ENCODE measurements around the gene EFNA4. TPM values are rescaled to one million over a fixed set of nuclear protein-coding genes. Genes with fewer than 3 reads are reported as not detected.
A peak's percentile ranks its signal among the peaks of the same experiment; 100 is the strongest.

The EFNA4 gene
- total and polyA plus RNA-seq, 2 of the 8 experiments (the other 6 are each of a cell fraction or from before 2014, with no cell fraction given): 21.9 to 23.9 TPM

GRCh38 chr1:155081472-155082300, 18.1 kb downstream of the EFNA4 start (continued):
- TF ChIP-seq CBX5 (IDR thresholded peaks at IDR 0.05; ENCODE audit: low read depth, low read length) (no peak), MAX (IDR thresholded peaks at IDR 0.05) (peak; percentile 84), EP300 (IDR thresholded peaks at IDR 0.05; ENCODE audit: borderline replicate concordance in 1 of 2, low read depth in 2 of 2, low read length in 2 of 2) (no peak), CTBP2 (IDR thresholded peaks at IDR 0.05; ENCODE audit: borderline replicate concordance, insufficient read depth, insufficient read length, low read length) (no peak), ATF3 (IDR thresholded peaks at IDR 0.05; ENCODE audit: insufficient read depth, low read depth, low read length) (no peak), NRF1 (IDR thresholded peaks at IDR 0.05; ENCODE audit: low read depth, low read length) (no peak), GABPA (IDR thresholded peaks at IDR 0.05; ENCODE audit: borderline replicate concordance, insufficient read depth, low read length) (no peak), SP2 (IDR thresholded peaks at IDR 0.05; ENCODE audit: low read length) (no peak), EGR1 (IDR thresholded peaks at IDR 0.05; ENCODE audit: borderline replicate concordance, low read depth, low read length) (no peak), RXRA (IDR thresholded peaks at IDR 0.05; ENCODE audit: insufficient read depth, low read depth, low read length) (no peak), CHD1 (IDR thresholded peaks at IDR 0.05; ENCODE audit: low read depth, low read length) (no peak), BRCA1 (IDR thresholded peaks at IDR 0.05; ENCODE audit: low read depth, low read length) (no peak)

Data from H1 (cell line).